Activated CD8-positive, alpha-beta memory T cell treated with anti-CD3 and anti-CD28 coated beads for 24 hours (primary cell): ENCODE data around the gene MGAT3.

Experiments
- DNase-seq: peaks from one replicate; pipeline ENCODE4 v3.0.0-alpha.2; 2020

The MGAT3 gene

GRCh38 chr22:39429186-39429585 lies 27.6 kb upstream of the MGAT3 start:
- no peak for DNase-seq

GRCh38 chr22:39429916-39430575 lies 26.8 kb upstream of the MGAT3 start:
- no peak for DNase-seq

GRCh38 chr22:39430576-39431150 lies 26.1 kb upstream of the MGAT3 start:
- DNase-seq, result no peak

- DNase-seq, result no peak
These were observed 25.5 kb upstream of the MGAT3 start for GRCh38 chr22:39431216-39431801.

- DNase-seq, result no peak
These were observed 25.0 kb upstream of the MGAT3 start for GRCh38 chr22:39431821-39432251.

GRCh38 chr22:39432361-39432811 lies 24.4 kb upstream of the MGAT3 start:
- no peak for DNase-seq

GRCh38 chr22:39433476-39434242 lies 23.2 kb upstream of the MGAT3 start:
- no peak for DNase-seq

GRCh38 chr22:39434243-39434653 lies 22.6 kb upstream of the MGAT3 start:
- DNase-seq, result no peak

GRCh38 chr22:39434721-39435120 lies 22.1 kb upstream of the MGAT3 start:
- DNase-seq, result no peak

GRCh38 chr22:39435616-39436015 lies 21.2 kb upstream of the MGAT3 start:
- no peak for DNase-seq

GRCh38 chr22:39437791-39438704 lies 18.8 kb upstream of the MGAT3 start:
- no peak for DNase-seq

- DNase-seq, result no peak
These were observed 17.6 kb upstream of the MGAT3 start for GRCh38 chr22:39439170-39439569.

- no peak for DNase-seq
These were observed 13.4 kb upstream of the MGAT3 start for GRCh38 chr22:39443398-39443797.

GRCh38 chr22:39444247-39444800 lies 12.5 kb upstream of the MGAT3 start:
- DNase-seq, result no peak

GRCh38 chr22:39444937-39445465 lies 11.8 kb upstream of the MGAT3 start:
- no peak for DNase-seq

GRCh38 chr22:39445678-39446077 lies 11.1 kb upstream of the MGAT3 start:
- no peak for DNase-seq

- DNase-seq, result no peak
These were observed 10.5 kb upstream of the MGAT3 start for GRCh38 chr22:39446239-39446721.

GRCh38 chr22:39448205-39449054 lies 8.4 kb upstream of the MGAT3 start:
- no peak for DNase-seq

- DNase-seq, result no peak
These were observed 7.1 kb upstream of the MGAT3 start for GRCh38 chr22:39449708-39450107.

- DNase-seq, result no peak
These were observed 6.4 kb upstream of the MGAT3 start for GRCh38 chr22:39450258-39450955.
